H1 (cell line): Measurements from ENCODE around the gene PPM1F. TPM values are rescaled to one million over a fixed set of nuclear protein-coding genes. Genes with fewer than 3 reads are reported as not detected.

Experiments used
- CREB1 ChIP-seq: IDR thresholded peaks from 2 replicates; pipeline ENCODE4 v1.6.1; 2012; ENCODE audit warnings: inconsistent platforms
- polyA plus RNA-seq, 7 experiments: library from polyadenylated mRNA; depleted of rRNA in 3 of 7; stranded (reverse) in 5 of 7; unstranded in 2 of 7; fragments of >200 nt in 5 of 7; fragments of 200-250 nt in 2 of 7; gene quantifications; 1 replicate in 5 of 7; 2 replicates in 1 of 7; 4 replicates in 1 of 7; pipeline versions ENCODE4 v1.2.1 to v1.2.3, GENCODE V29; 2011 to 2013; ENCODE audit warnings: missing spikeins in 2 of 7, mixed read lengths in 2 of 7
- total RNA-seq: library from RNA; stranded (reverse); fragmentation: NEBNext Ultra II Directional; extraction: Animal tissue kit (Norgen Biotek cat#: 25700); gene quantifications from 2 replicates; pipeline ENCODE4 v1.2.1, GENCODE V29; 2021

The PPM1F gene
- total and polyA plus RNA-seq, 2 of the 8 experiments (the other 6 are each of a cell fraction or from before 2014, with no cell fraction given), result 12.4 to 22.8 TPM

DNA sequence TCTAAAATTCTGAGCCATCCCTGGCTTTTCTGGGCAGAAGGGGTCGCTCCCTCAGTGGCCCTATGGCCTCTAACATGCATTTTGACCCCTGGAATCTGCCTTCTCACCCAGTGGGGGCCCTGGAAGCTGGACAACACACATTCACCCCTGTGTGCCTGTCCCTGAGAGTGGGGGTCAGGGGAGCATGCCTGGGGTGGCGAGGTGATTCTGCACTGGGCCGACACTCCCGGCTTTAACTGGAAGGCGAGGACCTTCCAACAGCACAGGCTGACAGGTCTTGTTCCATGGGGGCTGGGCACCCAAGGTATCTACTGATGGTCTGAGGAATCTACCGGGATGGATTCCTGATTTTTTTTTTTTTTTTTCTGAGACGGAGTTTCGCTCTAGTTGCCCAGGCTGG, 10.7 kb downstream of the PPM1F start (continued):
- TF ChIP-seq CREB1, result no peak
- TF ChIP-seq, all 59 proteins: peak for 0
